HCT116 (cell line): ENCODE data around the gene FAM83B. TPM values are rescaled to one million over a fixed set of nuclear protein-coding genes. Genes with fewer than 3 reads are reported as not detected.

Source experiments
- ATAC-seq: fragments of 200-7000 bp; cut with Tn5 transposase; 2 replicates; pipeline ENCODE4 v1.9.1; 2020; ENCODE audit warnings: mild to moderate bottlenecking, moderate library complexity
- BruUV-seq: library from RNA; stranded (reverse); fragments of 400-500 nt; replicated peaks from 2 replicates; lab custom pipeline; 2021; lab: Mats Ljungman, UMichigan
- CTCF ChIA-PET: fragments of 300-600 bp; sonication (Branson Sonifier 250); formaldehyde crosslinking; loops from one replicate; lab custom pipeline; 2021; ENCODE audit warnings: antibody characterized with exemption; lab: Charles Lee
- POLR2A ChIA-PET: fragments of 300-600, 350-600 bp; sonication (Branson Sonifier 250); formaldehyde crosslinking; loops from one replicate; lab custom pipeline; 2021; ENCODE audit warnings: antibody characterized with exemption; lab: Charles Lee
- RAD21 ChIA-PET, 2 experiments: fragments of 300-600 bp; sonication (Branson Sonifier 250); formaldehyde crosslinking; loops; one replicate each; lab custom pipeline; 2023; ENCODE audit warnings: low total read pairs in 2 of 2; ENCODE audit not compliant: uncharacterized antibody in 2 of 2, unreplicated experiment in 2 of 2, low non-redundant PET in 1 of 2; lab: Charles Lee
- DNase-seq: peaks from one replicate; pipeline ENCODE4 v3.0.0-alpha.2; 2010; ENCODE audit warnings: low read depth, low spot score
- H2AFZ ChIP-seq: fragments of 200-600 bp; shearing (Covaris generic), sonication (generic); 2 replicates; pipeline ENCODE4 v1.6.1; 2017; ENCODE audit warnings: low read depth, mixed run types, mixed read lengths, antibody characterized with exemption, low read length; ENCODE audit not compliant: poor library complexity, severe bottlenecking
- H3K27ac ChIP-seq: 2 replicates; pipeline ENCODE4 v1.5.1; 2012; ENCODE audit warnings: low read depth, low read length
- H3K27me3 ChIP-seq: fragments of 200-600 bp; sonication (generic); 2 replicates; pipeline ENCODE4 v1.6.1; 2016; ENCODE audit warnings: mixed run types, low read length, mixed read lengths; ENCODE audit not compliant: insufficient read depth
- H3K36me3 ChIP-seq, 2 experiments: fragments of 200-500 bp in 1 of 2; fragments of 200-600 bp in 1 of 2; sonication (Bioruptor generic) in 1 of 2; sonication (generic) in 1 of 2; 2 replicates each; pipeline versions ENCODE4 v1.5.1 to v1.6.1; 2014 to 2016; ENCODE audit warnings: low read length in 2 of 2, inconsistent platforms in 1 of 2, mixed read lengths in 1 of 2, mixed run types in 1 of 2; ENCODE audit not compliant: insufficient read depth in 2 of 2, control insufficient read depth in 1 of 2
- H3K4me1 ChIP-seq, 2 experiments: fragments of 200-600 bp in 1 of 2; sonication (generic) in 1 of 2; 2 replicates each; pipeline versions ENCODE4 v1.5.1 to v1.6.1; 2012 to 2017; ENCODE audit warnings: low read length in 2 of 2, inconsistent platforms in 1 of 2, mild to moderate bottlenecking in 1 of 2, mixed read lengths in 1 of 2, mixed run types in 1 of 2, moderate library complexity in 1 of 2; ENCODE audit not compliant: insufficient read depth in 2 of 2, control insufficient read depth in 1 of 2
- H3K4me2 ChIP-seq: fragments of 200-600 bp; sonication (generic); 2 replicates; pipeline ENCODE4 v1.6.1; 2017; ENCODE audit warnings: mixed run types, low read length, mixed read lengths
- H3K4me3 ChIP-seq, 2 experiments: fragments of 200-600 bp in 1 of 2; sonication (generic) in 1 of 2; replicated peaks in 1 of 2; 2 replicates each; pipeline ENCODE4 v1.5.1; 2011 to 2016; ENCODE audit warnings: low read length in 2 of 2, control low read depth in 1 of 2, low read depth in 1 of 2, mild to moderate bottlenecking in 1 of 2, mixed read lengths in 1 of 2, mixed run types in 1 of 2
- H3K79me2 ChIP-seq: fragments of 200-600 bp; sonication (generic); 2 replicates; pipeline ENCODE4 v1.6.1; 2017; ENCODE audit warnings: mild to moderate bottlenecking, mixed run types, low read length, moderate library complexity, mixed read lengths; ENCODE audit not compliant: insufficient read depth
- H3K9ac ChIP-seq: fragments of 200-600 bp; sonication (generic); 2 replicates; pipeline ENCODE4 v1.6.1; 2016; ENCODE audit warnings: low read length, mixed read lengths
- H3K9me2 ChIP-seq: fragments of 200-600 bp; sonication (generic), shearing (Covaris generic); 2 replicates; pipeline ENCODE4 v1.6.1; 2017; ENCODE audit warnings: mixed run types, mild to moderate bottlenecking, moderate library complexity; ENCODE audit not compliant: insufficient read depth
- H3K9me3 ChIP-seq, 2 experiments: fragments of 200-500 bp in 1 of 2; fragments of 200-600 bp in 1 of 2; sonication (Bioruptor generic) in 1 of 2; sonication (generic) in 1 of 2; 2 replicates each; pipeline ENCODE4 v1.6.1; 2014 to 2017; ENCODE audit warnings: low read length in 2 of 2, mixed read lengths in 2 of 2, inconsistent platforms in 1 of 2, low read depth in 1 of 2, mild to moderate bottlenecking in 1 of 2, mixed run types in 1 of 2, moderate library complexity in 1 of 2; ENCODE audit not compliant: control insufficient read depth in 1 of 2, insufficient read depth in 1 of 2
- H4K20me1 ChIP-seq: fragments of 200-600 bp; sonication (generic), shearing (Covaris generic); 2 replicates; pipeline ENCODE4 v1.6.1; 2017; ENCODE audit warnings: mixed run types, mild to moderate bottlenecking, moderate library complexity; ENCODE audit not compliant: insufficient read depth
- ELF1 ChIP-seq: IDR thresholded peaks from 2 replicates; pipeline ENCODE4 v1.6.1; 2012; ENCODE audit warnings: low read depth, borderline replicate concordance
- POLR2AphosphoS5 ChIP-seq: IDR thresholded peaks from 2 replicates; pipeline ENCODE4 v1.6.1; 2011; ENCODE audit warnings: mild to moderate bottlenecking, low read depth, low read length, moderate library complexity
- RAD21 ChIP-seq: IDR thresholded peaks from 2 replicates; pipeline ENCODE4 v1.6.1; 2012; ENCODE audit warnings: low read depth, mild to moderate bottlenecking
- REST ChIP-seq: IDR thresholded peaks from 2 replicates; pipeline ENCODE4 v1.6.1; 2012; ENCODE audit warnings: low read depth
- SIN3A ChIP-seq: IDR thresholded peaks from 2 replicates; pipeline ENCODE4 v1.6.1; 2012; ENCODE audit warnings: low read depth
- TCF7L2 ChIP-seq: IDR thresholded peaks from 2 replicates; pipeline ENCODE4 v1.7.0; 2011; ENCODE audit warnings: borderline replicate concordance, inconsistent platforms; ENCODE audit not compliant: insufficient read depth, insufficient read length; ENCODE audit errors: extremely low read depth
- YY1 ChIP-seq: IDR thresholded peaks from 2 replicates; pipeline ENCODE4 v1.6.1; 2011; ENCODE audit warnings: low read length, low read depth, moderate library complexity, mild to moderate bottlenecking; ENCODE audit not compliant: insufficient replicate concordance; ENCODE audit errors: extremely low read depth
- ZFX ChIP-seq: fragments of 450-650 bp; IDR thresholded peaks from 2 replicates; pipeline ENCODE4 v1.6.1; 2017
- ZNF274 ChIP-seq: fragments of 200-500 bp; sonication (Bioruptor generic); IDR thresholded peaks from 2 replicates; pipeline ENCODE4 v1.6.1; 2014; ENCODE audit warnings: mild to moderate bottlenecking, low read depth, low read length, inconsistent platforms
- intact Hi-C: fragments of 100-400 bp; cut with micrococcal nuclease; formaldehyde crosslinking; loops from 2 replicates; pipeline ENCODE4 v1.10.0; 2022
- total RNA-seq: library from RNA; stranded (reverse); gene quantifications from one replicate; pipeline ENCODE4 v1.2.1, GENCODE V29; 2021; ENCODE audit not compliant: unreplicated experiment
- TF ChIP-seq, protein P1 (sequence below): IDR thresholded peaks from 2 replicates; pipeline ENCODE4 v1.6.1; 2012

The FAM83B gene
- total RNA-seq, 1 experiment from 2014 or later, result 16.9 TPM

DNA sequence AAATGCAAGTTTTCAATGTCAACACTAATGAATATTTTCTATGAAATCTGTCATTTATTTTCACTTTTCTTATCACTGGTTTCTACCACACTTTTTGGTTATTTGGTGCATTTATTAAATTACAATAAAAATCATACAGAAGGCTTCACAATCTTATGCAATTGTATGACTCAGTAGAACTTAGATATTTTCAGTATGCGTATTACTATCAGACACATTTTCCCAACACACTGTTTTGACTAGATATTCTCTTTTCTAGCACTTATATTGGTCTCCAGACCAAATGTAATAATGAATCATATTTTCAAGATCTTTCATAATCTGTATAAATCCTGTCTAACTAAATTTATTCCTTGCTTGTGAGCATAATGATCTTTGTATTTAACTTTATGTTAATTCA is 74.1 kb downstream of the FAM83B start:
- Histone ChIP-seq H3K79me2 (no peaks in the 10 kb centered on the region; the same call in 1 of the 2 replicates), H3K9me3 (no peaks in the 10 kb centered on the region), H3K36me3 (no peaks in the 10 kb centered on the region), H3K9ac (no peak overlapping the region), H3K4me3 (no peak overlapping the region), H3K27ac (no peak overlapping the region), H2AFZ (no peak overlapping the region), H3K9me2 (no peaks in the 10 kb centered on the region), H3K4me2 (no peak overlapping the region), H4K20me1 (no peaks in the 10 kb centered on the region), H3K4me1 (peaks cover 3 to 20% of the 10 kb centered on the region in 2 experiments; a peak in 3 of 4 replicates), H3K27me3 (no peaks in the 10 kb centered on the region)
- no TSS peak for BruUV-seq
- ChIA-PET POLR2A (no interaction called here), RAD21 (no interaction called here), CTCF (no interaction called here)
- ATAC-seq (no peak), DNase-seq (no peak)
- intact Hi-C loops, result no loop called here
- no peak for TF ChIP-seq YY1
- no peak for TF ChIP-seq ZFX
- TF ChIP-seq ELF1, result no peak
- no peak for TF ChIP-seq ZNF274
- no peak for TF ChIP-seq REST
- no peak for TF ChIP-seq RAD21
- TF ChIP-seq, protein P1, sequence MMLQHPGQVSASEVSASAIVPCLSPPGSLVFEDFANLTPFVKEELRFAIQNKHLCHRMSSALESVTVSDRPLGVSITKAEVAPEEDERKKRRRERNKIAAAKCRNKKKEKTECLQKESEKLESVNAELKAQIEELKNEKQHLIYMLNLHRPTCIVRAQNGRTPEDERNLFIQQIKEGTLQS, result no peak
- TF ChIP-seq SIN3A, result no peak
- no peak for TF ChIP-seq TCF7L2
- TF ChIP-seq POLR2AphosphoS5, result no peak
